22Rv1 (cell line): ENCODE results near the gene HILPDA.
"Not testable (repeated sequence)": the region's sequence is repeated elsewhere in the genome, so short reads cannot be mapped to it uniquely, and the experiment has no call there.

Experiments
- ZFX ChIP-seq: fragments of 450-650 bp; IDR thresholded peaks from 2 replicates; pipeline ENCODE4 v1.6.1; 2017; ENCODE audit warnings: antibody characterized with exemption, borderline replicate concordance
- TF ChIP-seq, protein P1 (sequence below): fragments of 450-650 bp; IDR thresholded peaks from 2 replicates; pipeline ENCODE4 v1.5.1; 2017; ENCODE audit warnings: mild to moderate bottlenecking

DNA sequence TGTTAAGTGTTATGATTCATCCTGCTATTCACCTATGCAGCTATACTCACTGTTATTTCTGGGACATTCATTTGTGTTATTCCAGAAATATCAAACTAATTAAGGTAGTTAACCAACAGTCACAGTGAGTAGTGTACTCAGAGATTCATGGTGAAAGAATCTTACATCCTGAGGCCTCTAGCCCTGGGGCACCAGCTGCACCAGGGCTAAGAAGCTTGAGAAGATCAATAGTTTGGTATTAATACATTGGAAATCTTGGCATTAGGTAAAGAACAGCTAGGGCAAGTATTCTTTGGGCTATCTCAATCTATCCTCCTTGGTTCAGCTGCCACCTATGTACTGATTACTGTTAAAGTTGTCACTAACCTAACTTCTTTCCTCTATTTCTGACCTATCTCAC, 11.2 kb downstream of the HILPDA start:
- TF ChIP-seq, protein P1, sequence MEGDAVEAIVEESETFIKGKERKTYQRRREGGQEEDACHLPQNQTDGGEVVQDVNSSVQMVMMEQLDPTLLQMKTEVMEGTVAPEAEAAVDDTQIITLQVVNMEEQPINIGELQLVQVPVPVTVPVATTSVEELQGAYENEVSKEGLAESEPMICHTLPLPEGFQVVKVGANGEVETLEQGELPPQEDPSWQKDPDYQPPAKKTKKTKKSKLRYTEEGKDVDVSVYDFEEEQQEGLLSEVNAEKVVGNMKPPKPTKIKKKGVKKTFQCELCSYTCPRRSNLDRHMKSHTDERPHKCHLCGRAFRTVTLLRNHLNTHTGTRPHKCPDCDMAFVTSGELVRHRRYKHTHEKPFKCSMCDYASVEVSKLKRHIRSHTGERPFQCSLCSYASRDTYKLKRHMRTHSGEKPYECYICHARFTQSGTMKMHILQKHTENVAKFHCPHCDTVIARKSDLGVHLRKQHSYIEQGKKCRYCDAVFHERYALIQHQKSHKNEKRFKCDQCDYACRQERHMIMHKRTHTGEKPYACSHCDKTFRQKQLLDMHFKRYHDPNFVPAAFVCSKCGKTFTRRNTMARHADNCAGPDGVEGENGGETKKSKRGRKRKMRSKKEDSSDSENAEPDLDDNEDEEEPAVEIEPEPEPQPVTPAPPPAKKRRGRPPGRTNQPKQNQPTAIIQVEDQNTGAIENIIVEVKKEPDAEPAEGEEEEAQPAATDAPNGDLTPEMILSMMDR = not testable (repeated sequence)
- not testable (repeated sequence) for TF ChIP-seq ZFX
